22Rv1 (cell line): ENCODE results near the gene ASIC3.

Experiments used
- H3K27ac ChIP-seq: fragments of 450-650 bp; 2 replicates; pipeline ENCODE4 v1.5.1; 2017
- ZFX ChIP-seq: fragments of 450-650 bp; IDR thresholded peaks from 2 replicates; pipeline ENCODE4 v1.6.1; 2017; ENCODE audit warnings: antibody characterized with exemption, borderline replicate concordance
- TF ChIP-seq, protein P1 (sequence below): fragments of 450-650 bp; IDR thresholded peaks from 2 replicates; pipeline ENCODE4 v1.5.1; 2017; ENCODE audit warnings: mild to moderate bottlenecking

Gene ASIC3

DNA sequence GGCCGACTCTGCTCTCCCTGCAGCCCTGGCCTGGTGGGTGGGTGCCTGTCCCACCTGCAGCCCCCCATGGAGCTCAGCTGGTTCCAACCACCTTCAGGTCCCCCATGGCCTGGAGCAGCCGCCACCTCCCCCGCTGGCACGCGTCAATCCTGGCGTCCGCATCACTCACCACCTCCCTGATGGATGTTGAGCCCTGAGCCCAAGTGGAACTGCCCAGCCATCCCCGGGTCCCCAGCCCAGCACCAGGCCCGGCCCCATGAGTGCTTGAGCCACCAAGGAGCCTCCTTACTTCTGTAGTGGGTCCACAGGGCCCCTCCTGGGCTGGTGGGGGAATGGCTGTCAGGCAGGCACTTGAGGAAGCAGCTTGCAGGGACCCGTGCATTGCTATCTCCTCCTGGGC, 52.6 kb downstream of the ASIC3 start:
- TF ChIP-seq ZFX: no peak
- TF ChIP-seq, protein P1, sequence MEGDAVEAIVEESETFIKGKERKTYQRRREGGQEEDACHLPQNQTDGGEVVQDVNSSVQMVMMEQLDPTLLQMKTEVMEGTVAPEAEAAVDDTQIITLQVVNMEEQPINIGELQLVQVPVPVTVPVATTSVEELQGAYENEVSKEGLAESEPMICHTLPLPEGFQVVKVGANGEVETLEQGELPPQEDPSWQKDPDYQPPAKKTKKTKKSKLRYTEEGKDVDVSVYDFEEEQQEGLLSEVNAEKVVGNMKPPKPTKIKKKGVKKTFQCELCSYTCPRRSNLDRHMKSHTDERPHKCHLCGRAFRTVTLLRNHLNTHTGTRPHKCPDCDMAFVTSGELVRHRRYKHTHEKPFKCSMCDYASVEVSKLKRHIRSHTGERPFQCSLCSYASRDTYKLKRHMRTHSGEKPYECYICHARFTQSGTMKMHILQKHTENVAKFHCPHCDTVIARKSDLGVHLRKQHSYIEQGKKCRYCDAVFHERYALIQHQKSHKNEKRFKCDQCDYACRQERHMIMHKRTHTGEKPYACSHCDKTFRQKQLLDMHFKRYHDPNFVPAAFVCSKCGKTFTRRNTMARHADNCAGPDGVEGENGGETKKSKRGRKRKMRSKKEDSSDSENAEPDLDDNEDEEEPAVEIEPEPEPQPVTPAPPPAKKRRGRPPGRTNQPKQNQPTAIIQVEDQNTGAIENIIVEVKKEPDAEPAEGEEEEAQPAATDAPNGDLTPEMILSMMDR: no peak
- H3K27ac ChIP-seq: no peak overlapping the region

DNA sequence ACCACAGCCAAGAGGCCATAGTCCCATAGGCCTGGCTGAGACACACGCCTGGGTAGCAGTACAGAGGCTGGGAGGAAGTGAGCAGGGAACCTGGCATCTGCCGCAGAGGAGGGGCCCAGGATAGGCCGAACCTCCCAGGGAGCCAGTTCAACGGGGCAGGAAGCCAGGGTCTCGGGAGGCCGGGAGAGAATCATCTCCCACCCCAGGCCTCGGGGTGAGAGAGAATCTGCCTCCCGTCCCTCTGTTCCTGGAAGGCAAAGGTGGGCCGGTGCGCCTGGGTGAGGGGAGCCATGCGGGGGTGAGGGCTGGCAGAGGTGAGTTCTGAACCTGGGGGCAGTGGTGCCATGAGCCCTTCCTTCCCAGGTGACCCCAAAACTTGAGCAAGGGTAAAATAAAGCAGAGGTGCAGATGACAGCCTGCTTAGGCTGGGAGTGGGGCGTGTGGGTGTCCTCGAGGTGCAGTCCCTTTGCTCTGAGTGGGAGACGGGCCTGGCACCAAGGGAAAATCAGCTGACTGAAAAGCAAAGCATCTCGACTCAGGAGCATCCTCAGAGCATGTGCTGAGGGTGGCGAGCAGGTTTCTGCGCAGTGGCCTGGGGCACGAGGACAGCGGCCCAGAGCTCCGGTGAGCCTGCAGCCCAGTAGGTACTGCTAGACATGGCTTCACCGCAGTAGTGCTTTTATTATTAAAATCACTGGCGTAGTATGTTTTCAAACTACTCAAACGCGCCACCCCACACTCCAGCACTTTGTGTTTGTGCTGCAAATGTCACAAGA, 53.5 kb downstream of the ASIC3 start:
- TF ChIP-seq, protein P1: no peak
- no peak for TF ChIP-seq ZFX

More for the DNA sequence above, 53.5 kb downstream of the ASIC3 start:
- no peak overlapping the region for H3K27ac ChIP-seq
